Measurements from ENCODE around the gene SPEM2.

DNA sequence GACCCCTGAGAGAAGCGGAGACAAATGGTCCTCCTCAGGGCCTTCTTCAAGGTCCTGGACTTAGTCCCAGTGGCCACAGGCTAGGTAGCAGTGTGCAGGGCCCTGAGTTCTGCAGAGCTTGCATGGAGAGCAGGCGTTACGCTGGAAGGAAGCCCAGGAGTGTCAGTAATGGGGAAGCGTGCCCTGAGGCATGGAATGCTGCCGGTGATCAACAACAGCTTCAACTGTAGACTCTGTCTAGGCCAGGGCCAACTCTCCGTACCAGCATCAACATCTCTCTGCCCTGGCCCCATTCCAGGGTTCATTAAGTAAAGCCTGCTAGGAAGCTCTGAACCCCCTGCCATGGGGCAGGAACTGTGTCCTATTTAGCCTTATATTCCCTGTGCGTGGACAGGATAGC lies 45.1 kb upstream of the SPEM2 start:
- TF ChIP-seq, protein P1, sequence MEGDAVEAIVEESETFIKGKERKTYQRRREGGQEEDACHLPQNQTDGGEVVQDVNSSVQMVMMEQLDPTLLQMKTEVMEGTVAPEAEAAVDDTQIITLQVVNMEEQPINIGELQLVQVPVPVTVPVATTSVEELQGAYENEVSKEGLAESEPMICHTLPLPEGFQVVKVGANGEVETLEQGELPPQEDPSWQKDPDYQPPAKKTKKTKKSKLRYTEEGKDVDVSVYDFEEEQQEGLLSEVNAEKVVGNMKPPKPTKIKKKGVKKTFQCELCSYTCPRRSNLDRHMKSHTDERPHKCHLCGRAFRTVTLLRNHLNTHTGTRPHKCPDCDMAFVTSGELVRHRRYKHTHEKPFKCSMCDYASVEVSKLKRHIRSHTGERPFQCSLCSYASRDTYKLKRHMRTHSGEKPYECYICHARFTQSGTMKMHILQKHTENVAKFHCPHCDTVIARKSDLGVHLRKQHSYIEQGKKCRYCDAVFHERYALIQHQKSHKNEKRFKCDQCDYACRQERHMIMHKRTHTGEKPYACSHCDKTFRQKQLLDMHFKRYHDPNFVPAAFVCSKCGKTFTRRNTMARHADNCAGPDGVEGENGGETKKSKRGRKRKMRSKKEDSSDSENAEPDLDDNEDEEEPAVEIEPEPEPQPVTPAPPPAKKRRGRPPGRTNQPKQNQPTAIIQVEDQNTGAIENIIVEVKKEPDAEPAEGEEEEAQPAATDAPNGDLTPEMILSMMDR (IDR thresholded peaks at IDR 0.05): no peak
- TF ChIP-seq POLR2A (IDR thresholded peaks at IDR 0.05): no peak
